Transverse colon (tissue), 4 donors: ENCODE results near the gene NUCKS1.

Experiments
- EP300 ChIP-seq: sonication (generic); formaldehyde crosslinking; IDR thresholded peaks from one replicate; pipeline ENCODE4 v1.6.1; 2017; ENCODE audit warnings: antibody characterized with exemption, low read depth
- POLR2A ChIP-seq: fragments of 450-650 bp; IDR thresholded peaks from one replicate; pipeline ENCODE4 v1.6.1; 2016; ENCODE audit warnings: antibody characterized with exemption, mild to moderate bottlenecking, moderate library complexity
- POLR2AphosphoS5 ChIP-seq, 3 donors: sonication (generic); formaldehyde crosslinking; IDR thresholded peaks; one replicate each; pipeline ENCODE4 v1.6.1; 2016; ENCODE audit warnings: antibody characterized with exemption in 3 of 3
- TF ChIP-seq, protein P1 (sequence below), 5 experiments: fragments of 200-600 bp in 3 of 5; fragments of 450-650 bp in 2 of 5; sonication (generic) in 3 of 5; IDR thresholded peaks; 1 replicate in 2 of 5; 2 replicates in 3 of 5; pipeline ENCODE4 v1.5.1; 2016 to 2017; ENCODE audit warnings: antibody characterized with exemption in 5 of 5, inconsistent platforms in 3 of 5, mild to moderate bottlenecking in 2 of 5, moderate library complexity in 1 of 5

DNA sequence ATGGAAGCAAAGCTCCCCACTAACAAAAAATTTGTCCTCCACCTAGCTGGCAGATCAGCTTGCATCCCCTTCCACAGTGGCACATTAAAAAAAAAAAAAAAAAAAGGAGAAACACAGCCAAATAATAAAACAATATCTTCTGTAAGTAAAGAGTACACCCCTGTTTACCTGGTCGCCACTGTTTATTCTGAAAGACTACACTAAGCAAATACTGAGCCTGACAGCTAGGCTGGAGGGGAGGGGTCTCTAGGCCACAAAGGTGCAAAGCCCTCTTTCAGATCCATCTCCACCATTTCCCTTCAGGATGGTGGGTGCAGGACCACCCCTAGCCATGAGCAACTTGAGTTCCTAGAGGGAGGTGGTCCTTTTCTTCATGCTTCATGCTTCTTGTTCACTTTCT lies 46.9 kb downstream of the NUCKS1 start:
- TF ChIP-seq, protein P1, sequence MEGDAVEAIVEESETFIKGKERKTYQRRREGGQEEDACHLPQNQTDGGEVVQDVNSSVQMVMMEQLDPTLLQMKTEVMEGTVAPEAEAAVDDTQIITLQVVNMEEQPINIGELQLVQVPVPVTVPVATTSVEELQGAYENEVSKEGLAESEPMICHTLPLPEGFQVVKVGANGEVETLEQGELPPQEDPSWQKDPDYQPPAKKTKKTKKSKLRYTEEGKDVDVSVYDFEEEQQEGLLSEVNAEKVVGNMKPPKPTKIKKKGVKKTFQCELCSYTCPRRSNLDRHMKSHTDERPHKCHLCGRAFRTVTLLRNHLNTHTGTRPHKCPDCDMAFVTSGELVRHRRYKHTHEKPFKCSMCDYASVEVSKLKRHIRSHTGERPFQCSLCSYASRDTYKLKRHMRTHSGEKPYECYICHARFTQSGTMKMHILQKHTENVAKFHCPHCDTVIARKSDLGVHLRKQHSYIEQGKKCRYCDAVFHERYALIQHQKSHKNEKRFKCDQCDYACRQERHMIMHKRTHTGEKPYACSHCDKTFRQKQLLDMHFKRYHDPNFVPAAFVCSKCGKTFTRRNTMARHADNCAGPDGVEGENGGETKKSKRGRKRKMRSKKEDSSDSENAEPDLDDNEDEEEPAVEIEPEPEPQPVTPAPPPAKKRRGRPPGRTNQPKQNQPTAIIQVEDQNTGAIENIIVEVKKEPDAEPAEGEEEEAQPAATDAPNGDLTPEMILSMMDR (IDR thresholded peaks at IDR 0.05): no peak
- no peak for TF ChIP-seq POLR2AphosphoS5 (IDR thresholded peaks at IDR 0.05)
- no peak for TF ChIP-seq POLR2A
- TF ChIP-seq EP300: no peak
